Activated CD4-positive, alpha-beta T cell treated with anti-CD3 and anti-CD28 coated beads, Interleukin-2, amount 50 U/mL, for 4 hours (primary cell): ENCODE data around the gene CRYBB2.
"Not testable (repeated sequence)": the region's sequence is repeated elsewhere in the genome, so short reads cannot be mapped to it uniquely, and the experiment has no call there.

ENCODE experiments used
- DNase-seq, 2 experiments: peaks; one replicate each; pipeline ENCODE4 v3.0.0-alpha.2; 2020

CRYBB2 gene

DNA sequence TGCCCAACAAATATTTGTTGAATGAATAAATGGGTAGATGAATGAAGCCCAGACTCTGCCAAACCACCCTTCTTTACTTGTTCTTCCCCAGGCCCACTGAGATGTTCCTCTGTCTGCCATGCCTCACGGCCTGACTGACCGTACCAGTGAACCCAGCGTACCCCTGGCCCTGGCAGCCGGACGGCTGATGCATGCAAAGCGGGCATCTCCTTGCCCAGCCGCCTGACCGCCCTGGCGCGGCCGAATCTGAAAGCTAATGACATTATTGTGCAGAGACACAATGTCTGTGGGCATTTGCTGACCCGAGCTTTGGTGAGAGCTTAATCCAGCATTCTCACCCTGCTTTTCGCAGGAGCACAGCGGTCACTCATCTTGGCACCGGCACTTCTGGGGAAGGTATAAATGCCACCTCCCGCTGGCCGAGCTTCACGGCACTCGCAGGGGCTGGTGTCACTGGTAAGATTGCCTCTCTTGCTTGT lies at the start of gene CRYBB2:
Gene CRYBB2 (plus strand): TSS at position 429 of the 479 bp plus-strand sequence. CDS start 1,791 bp downstream, outside the sequence.
- no peak for DNase-seq

- DNase-seq, result no peak
Observed at GRCh38 chr22:25170426-25170980, 48.9 kb upstream of the CRYBB2 start.

DNA sequence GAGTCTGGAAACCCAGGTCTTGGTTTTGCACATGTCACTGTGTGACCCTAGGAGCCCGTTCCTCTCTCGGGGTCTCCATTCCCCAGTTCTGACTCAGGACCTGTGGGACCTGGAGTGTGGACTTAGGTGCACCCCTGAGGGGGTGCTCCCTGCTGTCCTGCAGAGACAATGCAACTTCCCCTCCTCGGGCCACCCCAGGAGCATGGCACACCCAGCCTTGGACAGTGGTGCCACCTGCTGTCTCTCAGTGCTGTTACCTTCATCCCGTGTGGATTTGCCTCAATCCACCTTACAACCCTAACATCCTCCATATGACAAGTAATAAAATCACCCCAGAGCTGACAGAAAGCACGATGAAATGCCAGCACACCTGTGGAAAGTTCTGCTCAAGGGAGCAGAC lies 47.3 kb upstream of the CRYBB2 start:
- DNase-seq, result peak in 1 of 2 experiments; percentile 9

DNA sequence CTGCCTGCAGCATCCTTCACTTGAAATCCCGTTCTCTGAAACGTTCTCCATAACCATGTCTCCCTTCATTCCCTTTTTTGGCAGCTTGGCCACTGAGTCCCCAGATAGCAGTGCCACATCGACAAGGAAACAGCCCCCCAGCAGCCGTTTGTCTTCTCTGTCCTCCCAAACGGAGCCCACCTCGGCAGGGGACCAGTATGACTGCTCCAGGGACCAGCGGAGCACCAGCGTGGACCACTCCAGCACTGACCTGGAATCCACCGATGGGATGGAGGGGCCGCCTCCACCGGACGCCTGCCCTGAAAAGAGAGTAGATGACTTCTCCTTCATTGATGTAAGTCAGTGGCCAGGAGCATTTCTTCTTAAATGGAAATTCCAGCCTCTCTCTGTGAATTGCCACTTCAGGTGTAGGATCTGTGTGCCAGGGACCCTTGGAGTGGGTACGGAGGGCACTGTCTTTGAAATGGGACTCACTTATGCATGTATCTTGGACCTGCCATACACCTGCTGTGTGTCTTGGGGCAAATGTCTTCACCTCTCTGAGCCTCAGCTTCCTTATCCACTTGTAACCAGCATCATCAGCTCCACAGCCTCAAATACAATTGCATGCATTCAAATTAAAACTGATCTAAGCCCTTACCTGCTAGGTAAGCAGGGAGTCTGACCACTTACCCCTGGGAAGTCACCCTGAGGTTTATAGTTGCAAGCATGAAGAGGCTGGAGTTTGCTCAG lies 45.1 kb upstream of the CRYBB2 start:
- no peak for DNase-seq

DNA sequence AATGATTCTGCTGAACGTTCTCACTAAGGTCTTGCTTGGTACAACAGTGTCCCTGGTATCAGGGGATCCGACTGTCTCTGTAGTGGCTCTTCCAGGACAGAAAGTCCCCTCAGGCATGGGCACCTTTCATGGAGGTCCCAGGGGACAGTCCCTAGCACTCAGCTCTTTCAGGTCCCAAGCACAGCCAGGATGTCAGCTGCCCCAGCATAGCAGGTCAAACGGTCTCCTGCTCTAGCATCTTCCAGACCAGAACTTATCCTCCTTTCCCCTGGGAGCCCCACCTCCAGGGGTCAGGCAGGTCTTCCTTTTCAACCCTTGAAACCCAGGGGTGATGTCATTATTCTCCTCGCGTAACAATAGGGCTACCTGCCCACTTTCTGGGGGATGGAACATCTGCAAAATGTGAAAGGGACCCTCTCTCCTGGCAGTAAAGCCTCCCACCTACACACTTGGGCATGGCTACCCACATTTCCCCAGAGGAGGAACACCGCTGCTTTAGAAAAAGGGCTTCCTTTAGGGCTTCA lies 44.5 kb upstream of the CRYBB2 start:
- no peak for DNase-seq

- DNase-seq, result no peak
Observed at GRCh38 chr22:25176175-25176574, 43.3 kb upstream of the CRYBB2 start.

DNA sequence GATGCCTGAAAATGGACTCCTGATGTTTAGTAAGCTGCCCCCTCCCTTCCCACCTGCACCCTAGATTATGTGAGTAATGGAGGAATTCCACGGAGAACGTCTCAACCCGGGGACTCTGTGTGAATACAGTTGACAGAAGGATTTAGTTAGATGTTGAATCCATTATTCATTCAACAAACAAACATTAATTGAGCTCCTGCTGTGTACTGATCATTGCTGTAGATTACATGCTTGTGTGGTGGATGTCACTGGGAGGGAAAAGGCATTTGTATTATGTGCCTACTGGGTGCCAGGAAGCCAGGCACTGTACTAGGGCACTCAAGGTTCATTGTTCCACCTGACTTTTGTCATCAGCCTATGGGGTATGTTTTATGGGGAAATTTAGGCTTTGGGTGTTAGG lies 42.6 kb upstream of the CRYBB2 start:
- DNase-seq, result no peak

GRCh38 chr22:25177226-25177625 lies 42.2 kb upstream of the CRYBB2 start:
- DNase-seq, result no peak

- no peak for DNase-seq
Observed at GRCh38 chr22:25177895-25178294, 41.5 kb upstream of the CRYBB2 start.

- DNase-seq, result not testable (repeated sequence)
Observed at GRCh38 chr22:25178348-25178747, 41.1 kb upstream of the CRYBB2 start.

DNA sequence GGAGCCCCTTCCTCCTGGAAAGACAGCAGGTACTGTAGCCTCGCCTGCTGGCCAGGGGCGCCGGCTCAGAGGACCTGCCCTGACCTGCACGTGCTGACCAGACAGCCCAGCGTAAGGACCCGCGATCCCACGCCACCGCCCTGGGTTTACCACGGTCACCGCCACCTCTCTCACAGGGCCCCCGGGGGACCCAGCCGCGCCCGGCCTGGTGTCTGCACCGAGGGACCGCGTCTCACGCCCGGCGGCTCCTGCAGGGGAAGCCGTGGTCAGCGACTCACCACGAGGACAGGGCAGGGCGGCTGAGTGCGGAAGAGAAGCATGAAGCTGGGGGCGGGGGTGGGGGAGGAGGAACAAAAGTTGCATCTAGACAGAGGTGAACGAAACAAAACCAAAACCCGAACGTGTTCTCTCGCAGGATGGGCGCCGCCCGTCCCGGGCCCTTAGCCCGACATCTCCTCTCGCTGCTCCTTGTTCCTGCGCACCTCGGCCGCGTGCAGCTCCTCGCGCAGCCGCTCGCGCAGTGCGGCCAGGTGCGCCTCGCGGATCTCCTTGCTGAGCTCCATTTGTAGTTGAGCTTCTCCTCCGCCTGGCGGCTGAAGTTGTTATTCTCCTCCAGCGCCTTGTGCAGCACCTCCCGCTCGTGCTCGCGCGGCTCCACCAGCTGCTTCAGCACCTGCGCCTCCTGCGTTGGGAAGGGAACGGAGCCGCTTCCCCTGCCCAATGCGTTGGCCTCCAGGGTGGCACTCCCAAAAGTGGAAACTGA lies 40.4 kb upstream of the CRYBB2 start:
- not testable (repeated sequence) for DNase-seq

- DNase-seq, result no peak
Observed at GRCh38 chr22:25182131-25183110, 37.0 kb upstream of the CRYBB2 start.

DNA sequence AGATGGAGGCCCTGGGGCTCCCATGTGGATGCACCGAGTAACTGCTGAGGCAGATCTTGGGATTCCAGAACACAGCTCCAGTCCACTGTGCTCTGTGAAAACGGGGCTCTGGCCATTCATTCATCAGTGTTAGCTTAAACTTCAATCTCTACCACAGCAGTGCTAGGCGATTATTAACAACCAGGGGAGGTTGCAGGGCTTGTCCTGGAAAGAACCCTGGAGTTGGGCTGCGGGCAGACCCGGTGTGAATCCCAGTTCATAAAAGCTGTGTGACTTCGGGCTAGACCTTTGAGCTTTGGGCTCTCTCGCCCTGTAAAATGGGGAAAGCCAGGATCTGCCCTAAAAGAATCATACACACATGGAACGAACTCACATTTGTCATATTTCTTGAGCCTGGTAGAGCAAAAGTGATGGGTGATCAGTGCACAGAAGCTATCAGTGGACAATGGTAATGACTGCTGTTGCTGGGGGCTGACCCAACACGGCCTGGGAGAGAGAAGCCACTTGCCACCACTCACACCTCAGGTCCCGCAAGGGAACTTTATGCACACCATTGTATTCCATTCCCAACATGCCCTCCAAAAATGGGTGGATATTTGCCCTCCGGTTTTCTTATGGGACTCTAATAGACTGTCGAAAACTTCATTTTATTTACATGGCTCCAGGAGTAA lies 35.4 kb upstream of the CRYBB2 start:
- DNase-seq, result no peak

GRCh38 chr22:25186140-25186539 lies 33.3 kb upstream of the CRYBB2 start:
- DNase-seq, result no peak

DNA sequence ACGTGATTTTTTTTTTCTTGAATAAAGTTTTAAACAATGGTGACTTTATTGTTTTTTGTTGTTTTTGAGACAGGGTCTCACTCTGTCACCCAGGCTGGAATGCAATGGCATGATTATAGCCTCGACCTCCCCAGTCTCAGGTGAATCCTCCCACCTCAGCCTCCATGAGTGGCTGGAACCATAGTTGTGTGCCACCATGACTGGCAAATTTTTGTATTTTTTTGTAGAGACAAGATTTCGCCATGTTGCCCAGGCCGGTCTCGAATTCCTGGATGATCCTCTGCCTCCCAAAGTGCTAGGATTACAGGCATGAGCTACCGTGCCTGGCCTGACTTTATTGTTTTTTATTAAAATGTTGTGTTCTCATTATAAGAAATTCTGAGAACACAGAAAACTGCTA lies 32.0 kb upstream of the CRYBB2 start:
- DNase-seq, result no peak

GRCh38 chr22:25192406-25192805 lies 27.0 kb upstream of the CRYBB2 start:
- DNase-seq, result no peak

DNA sequence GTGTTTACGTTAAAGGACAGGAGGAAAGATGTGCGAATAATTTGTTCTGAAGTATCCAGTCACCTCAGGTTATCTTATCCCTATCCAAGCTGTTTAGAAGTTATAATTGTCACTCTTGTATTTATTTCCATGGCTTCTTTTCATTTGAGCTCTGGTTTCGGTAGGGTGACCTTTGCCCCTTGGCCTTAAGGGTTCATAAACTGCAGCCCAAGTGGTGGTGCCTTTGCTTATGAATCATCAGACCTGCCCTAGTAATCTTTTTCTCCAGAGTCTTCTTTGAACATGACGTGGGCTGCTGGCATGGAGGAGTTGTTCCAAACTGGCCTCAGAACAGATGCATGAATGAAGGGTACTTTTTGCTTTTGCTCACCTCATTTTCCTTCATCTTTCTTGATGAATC lies 26.3 kb upstream of the CRYBB2 start:
- no peak for DNase-seq

GRCh38 chr22:25193548-25193947 lies 25.9 kb upstream of the CRYBB2 start:
- DNase-seq, result no peak

GRCh38 chr22:25196326-25196725 lies 23.1 kb upstream of the CRYBB2 start:
- DNase-seq, result no peak

DNA sequence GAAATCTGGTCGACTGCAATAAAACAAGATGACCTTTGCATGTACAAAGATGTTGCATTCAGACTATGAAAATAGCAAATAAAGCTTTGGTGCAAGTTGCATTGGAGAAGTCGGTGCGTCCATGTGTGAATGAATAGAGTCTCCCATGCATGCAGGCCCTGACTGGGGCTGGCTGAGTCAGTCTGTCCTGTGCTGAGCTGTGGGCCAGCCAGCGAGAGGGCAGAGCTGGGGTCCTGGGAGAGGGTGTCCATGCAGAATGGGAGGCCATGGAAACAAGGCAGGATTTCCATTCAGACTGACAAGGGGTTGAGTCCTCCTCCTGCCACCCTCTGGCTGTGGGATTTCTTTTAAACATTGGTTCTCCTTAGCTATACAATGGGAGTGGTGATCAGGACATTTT lies 22.1 kb upstream of the CRYBB2 start:
- DNase-seq, result no peak

DNA sequence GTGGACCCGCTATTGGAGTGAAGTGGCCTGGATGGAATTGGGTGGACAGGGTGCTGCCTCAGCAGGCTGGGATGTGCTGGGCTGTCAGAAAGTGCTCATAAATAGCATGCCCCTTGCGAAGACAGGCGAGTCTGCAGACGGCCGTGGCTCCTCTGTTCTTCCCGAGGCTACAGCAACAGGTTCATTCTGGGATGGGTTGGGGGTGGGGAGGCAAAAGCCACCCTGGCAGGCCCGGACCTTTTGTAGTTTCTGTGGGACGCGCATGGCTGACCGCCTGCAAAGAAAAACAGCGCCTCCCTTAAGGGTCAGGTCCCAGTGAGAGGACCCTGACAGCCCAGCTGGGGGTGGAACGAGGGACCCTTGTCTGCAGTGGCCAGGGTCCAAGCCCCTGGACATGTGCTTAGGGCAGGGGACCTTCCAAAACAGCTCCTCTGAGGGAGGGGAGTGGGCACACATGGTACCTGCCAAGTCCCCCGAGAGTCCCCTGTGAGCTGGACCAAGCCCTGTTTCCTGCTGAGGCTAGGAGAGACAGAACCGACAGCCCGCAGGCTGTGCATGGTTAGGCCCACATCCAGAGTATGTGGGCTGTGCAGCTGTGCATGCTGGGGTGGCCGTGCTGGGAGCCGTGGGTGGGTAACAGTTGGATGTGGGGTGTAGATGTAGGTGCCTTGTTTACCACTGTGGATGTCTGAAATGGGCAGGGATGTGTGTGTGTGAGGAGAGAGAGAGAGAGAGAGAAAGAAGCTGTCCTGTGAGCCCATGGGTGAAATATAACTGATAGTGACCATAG lies 19.5 kb upstream of the CRYBB2 start, which contains the start of gene CRYBB3:
Gene CRYBB3 (plus strand): TSS at position 128 of the 790 bp plus-strand sequence. CDS start 1,539 bp downstream, outside the sequence.
- no peak for DNase-seq
